HG02763 (cell line): ENCODE data around the gene ALAS1.
"Not testable (repeated sequence)": the region's sequence is repeated elsewhere in the genome, so short reads cannot be mapped to it uniquely, and the experiment has no call there.

Experiments
- ATAC-seq: cut with Tn5 transposase; IDR thresholded peaks from one replicate; pipeline ENCODE4 v1.9.1; 2021; ENCODE audit warnings: mild to moderate bottlenecking, moderate library complexity; ENCODE audit not compliant: unreplicated experiment

The ALAS1 gene

DNA sequence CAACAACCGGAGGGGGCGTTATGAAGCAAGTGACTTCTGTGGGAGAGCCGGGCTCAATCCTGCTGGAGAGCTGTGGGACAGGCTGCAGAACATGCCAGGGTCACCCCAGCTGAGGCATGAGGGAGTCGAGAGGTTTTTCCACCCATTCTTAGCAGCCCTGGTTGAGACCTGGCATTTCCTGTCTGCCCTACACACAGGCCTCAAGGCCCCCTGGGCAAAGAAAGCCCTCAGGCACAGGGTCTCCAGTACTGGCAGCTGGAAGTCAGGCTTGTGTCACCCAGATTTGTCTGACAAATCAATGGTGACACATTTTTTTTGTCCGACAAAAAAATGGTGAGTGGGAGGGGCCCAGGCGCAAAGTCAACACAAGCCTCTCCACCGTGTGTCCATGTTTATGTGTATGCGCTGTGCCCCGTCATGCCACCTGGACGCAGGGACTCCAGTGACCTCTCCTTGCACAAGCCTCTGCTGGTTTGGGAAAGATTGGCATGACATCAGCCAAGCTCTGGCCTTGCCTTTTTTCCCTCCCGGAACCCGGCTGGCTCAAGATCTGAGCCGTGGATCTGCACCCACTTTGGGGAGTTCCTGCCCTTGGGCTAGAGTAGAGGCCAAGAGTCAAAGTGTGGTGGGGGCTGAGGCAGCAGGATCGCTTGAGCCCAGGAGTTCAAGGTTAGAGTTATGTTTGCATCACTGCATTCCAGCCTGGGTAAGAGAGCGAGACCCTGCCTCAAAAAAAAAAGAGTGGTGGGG is 20.8 kb upstream of the ALAS1 start:
- no peak for ATAC-seq

DNA sequence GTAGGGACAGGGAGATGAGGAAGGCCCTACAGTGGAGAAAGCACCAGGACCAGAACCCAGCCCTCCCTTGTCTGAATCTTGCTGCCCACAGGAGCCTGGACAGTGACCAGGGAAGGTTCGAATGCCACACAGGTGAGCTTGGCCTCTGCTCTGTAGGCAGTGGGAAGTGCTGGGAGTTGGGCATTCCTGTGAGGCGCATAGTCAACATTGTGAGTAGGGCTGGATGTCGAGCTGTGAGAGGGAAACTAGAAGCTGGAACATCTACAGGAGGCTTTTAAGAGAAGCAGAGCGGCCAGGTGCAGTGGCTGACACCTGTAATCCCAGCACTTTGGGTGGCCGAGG is 20.3 kb upstream of the ALAS1 start:
- no peak for ATAC-seq

DNA sequence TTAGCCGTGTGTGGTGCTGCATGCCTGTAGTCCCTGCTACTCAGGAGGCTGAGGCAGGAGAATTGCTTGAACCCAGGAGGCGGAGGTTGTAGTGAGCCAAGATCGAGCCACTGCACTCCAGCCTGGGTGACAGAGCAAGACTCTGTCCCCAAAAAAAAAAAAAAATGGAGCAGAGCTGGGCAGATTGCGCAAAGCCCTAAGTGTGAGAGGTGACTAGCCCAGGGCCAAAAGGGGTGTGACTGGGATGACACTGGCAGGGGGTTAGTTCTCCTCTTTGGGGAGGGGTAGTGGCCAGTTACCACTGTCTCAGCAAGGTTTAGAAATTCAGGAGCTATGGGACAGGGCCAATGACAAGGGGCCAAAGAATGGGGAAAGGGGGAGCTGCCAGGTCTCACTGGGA is 19.8 kb upstream of the ALAS1 start:
- ATAC-seq: not testable (repeated sequence)

DNA sequence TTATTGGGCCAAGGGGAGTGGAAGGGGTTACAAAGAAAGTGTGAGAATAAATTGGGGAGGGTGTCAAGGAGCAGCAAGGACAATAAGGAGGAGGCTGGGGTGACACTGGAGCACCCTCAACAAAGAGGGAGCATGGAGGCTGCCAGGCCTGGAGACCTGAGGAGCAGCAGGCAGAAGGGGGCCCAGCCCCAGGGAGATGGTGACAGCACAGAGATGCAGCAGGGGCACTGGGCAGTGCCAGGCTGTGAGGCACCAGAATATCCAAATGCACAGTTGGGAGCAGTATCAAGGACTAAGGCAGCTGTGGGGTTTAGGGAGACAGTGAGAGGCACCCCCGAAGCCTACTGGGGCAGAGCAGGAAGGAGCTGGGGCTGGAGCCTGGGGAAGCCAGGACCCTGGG is 19.4 kb upstream of the ALAS1 start:
- ATAC-seq: no peak

DNA sequence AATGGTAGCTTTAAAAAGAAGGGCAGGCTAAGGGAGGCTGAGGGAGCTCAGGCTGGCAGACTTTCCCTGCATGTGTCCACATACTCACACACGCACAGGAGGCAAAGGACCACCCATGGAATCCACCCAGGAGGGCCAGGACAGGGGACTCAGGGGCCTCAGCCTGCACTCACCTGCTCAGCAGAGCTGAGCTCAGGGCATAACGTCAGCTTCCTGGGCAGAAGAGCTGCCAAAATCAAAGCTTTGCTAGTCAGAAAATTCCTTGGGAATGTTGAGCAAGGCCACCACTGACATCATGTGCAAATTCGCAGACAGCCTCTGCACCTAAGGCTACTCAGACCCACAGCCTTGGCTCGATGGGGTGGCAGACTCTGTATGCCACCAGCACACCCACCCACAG is 16.4 kb upstream of the ALAS1 start:
- no peak for ATAC-seq

DNA sequence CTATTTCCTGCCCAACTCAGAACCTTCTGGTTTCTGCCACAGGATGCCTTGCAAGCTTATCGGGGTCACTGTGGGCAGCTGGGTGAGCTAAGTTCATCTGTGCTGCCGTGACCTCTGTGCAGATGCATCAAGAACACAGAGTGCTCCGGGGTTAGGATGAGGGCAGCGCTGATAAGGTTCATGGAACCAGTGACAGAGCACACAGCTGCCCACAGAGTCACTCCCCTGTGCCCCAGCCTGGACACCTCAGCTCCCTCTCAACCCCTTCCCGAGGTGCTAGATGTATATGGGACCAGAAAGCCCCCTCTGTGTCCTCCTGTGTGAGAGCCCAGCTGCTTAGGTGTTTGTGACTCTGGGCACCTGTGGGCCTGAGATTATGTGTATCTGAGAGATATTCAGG is 15.8 kb upstream of the ALAS1 start:
- ATAC-seq: no peak

DNA sequence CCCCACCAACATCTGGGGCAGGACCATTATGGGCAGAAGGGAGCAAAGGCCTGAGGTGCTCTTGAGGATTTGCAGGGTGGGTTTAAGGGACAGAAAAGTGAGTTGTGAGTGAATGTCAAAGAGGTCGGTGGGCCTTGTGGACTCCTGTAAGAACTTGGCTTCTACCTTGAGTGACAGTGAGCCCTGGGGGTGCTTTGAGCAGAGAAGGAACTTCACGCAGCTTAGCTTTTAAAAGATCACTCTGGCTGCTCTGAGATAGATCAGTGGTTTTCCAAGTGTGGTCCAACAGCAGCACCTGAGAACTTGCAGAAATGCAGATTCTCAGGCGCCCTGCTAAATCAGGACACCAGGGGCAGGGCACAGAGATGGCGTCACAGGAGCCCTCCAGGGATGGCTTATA is 15.3 kb upstream of the ALAS1 start:
- ATAC-seq: no peak

DNA sequence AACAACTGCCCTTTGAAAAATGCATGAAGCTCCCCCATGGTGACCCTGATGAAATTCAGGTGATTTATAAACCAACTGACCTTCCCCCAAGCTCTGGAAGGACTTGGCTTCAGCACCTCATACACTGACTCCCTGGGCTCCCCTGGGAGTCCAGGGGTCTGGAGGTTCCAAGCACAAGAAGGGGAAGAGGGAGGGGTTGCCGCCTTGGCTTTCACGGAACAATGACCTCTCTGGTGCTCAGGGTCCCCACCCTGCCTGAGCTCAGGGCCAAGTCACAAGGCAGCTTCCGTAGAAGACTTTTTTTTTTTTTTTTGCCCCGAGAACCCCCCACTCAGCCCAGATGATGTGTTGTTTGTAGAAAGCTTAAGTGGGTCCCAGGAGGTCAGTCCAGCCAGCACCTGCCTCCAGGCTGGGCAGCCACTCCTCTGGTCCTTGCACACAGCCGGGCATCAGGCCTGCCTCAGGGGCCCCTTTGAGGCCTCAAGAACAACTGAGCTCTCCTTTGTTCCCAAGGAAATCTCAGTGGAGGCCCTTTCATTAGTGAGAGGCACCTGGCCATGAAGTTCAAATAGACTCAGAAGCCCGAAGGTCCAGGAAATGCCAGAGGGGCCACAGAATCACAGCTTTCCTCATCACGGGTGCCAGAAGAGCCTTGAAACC is 14.0 kb upstream of the ALAS1 start:
- no peak for ATAC-seq

DNA sequence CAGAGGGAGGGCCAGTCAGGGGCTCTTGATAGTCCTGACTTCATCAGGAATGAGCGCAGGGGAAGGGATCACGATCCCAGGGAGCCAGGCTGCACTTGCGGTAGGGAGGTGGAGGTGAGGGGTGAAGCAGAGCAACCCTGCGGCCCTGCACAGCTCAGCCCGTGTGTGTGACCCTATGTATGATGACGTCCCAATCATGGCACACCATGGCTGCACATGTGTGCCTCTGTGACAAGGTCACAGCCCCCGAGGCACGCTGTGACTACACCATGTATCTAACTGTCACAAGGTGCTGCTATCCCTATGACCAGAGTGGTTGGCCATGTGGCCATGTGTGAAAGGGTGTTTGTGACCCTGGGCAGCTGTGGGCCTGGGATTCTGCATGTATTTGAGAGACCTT is 13.3 kb upstream of the ALAS1 start:
- ATAC-seq: no peak

DNA sequence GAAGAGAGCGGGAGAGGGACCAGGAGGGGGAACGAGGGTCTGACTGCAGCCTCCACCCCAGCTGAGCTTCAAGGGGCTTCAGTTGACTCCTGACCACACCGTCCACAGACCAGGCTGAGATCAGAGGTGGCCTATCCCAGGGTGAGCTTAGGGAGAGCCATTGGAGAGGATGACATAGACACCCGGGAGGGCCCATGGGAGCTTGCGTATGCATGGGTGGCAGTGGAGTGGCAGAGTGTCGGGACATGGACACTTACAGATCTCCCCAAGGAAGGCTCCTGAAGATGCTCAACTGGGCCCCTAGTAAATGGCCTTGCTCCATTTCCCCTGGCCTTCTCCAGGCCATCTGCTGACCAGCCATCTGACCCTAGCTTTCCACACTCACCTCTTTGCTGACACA is 12.6 kb upstream of the ALAS1 start:
- no peak for ATAC-seq

DNA sequence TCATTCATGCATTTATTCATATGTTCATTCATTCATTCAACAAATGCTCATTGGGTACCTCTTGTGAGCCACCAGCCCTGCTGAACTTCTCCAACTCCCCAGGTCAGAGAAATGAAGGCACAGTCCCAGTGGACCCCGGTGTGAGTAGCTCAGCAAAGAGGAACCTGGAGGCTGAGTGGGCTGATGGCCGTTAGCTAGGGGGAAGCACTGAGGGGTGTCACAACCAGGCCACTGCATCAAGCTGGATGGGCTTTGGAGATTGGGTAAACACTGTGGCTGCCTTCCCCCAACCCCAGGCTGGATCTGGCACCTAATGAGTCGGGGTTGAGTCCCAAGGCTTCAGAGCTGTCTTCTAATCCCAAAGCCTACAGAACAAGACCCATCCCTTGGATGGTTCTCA is 12.1 kb upstream of the ALAS1 start:
- no peak for ATAC-seq

DNA sequence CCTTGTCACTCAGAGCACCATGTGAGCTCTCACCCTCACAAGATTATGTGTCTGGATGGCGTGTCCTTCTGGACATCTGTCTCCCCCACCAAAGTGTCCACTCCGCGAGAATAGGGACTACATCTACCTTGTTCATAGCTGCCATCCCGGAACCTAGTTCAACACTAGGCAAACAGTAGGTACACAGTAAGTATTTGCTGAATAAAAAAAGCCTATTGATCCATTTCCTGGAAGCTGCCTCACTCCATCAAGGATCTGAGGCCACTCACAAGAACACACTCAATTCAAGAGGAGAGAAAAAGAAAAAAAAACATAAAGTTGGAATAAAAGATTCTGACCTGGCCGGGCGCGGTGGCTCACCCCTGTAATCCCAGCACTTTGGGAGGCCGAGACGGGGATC is 11.2 kb upstream of the ALAS1 start:
- no peak for ATAC-seq

DNA sequence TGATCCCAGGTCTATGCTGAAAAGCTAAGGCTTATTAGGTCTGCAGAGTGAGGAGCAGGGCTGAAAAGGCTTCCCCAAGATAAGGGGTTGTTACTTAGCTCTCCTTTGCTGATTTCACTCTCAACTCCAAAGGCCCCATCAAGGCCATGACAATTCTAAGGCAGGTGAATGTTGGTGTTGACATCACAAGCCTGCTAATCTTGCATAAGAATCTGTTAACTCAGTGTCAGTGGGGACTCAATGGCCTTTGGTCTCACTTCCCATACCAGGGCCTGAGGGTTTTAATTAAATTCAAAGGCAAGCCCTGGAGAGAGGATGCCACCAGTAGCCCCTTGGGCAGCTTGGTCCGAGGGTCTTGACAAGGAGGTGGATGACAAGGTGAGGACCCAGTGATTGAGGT is 9.4 kb upstream of the ALAS1 start:
- ATAC-seq: no peak

DNA sequence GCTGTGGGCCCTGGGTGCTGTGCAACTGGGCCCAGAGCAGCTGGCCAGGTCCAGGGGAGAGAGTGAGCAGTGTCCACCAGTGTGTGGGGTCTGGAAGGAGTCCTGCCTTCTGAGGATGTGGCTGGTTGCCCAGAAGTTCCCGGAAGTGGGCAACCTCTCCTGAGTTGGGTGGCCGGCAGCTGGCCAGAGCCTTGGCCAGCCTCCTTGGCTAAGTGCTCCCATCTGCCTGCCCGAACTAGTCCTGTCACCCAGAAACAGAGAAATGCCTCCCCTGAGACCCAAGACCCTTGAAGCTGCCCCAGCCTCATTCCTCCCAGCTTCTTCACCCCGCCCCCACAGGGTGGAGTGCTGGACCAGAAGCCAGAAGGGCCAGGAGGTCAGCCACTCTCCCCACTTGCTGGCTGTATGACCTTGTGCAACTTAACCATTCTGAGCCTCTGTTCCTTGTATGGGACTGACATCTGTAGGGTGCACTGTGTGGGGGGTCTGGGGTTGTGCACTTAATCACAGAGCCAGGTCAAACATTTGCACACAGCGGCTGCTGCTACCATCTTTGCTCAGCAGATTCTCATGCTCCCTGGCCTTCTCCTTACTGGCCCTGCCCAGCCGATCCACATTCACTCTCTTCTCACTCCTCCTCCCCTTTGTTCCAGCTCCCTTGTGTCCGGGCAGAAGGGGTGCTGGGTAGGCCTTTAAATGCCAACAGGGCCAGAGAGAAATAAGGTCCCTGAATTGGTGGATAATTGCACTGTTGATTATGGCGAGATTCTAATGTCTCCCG is 7.5 kb upstream of the ALAS1 start:
- ATAC-seq: no peak

DNA sequence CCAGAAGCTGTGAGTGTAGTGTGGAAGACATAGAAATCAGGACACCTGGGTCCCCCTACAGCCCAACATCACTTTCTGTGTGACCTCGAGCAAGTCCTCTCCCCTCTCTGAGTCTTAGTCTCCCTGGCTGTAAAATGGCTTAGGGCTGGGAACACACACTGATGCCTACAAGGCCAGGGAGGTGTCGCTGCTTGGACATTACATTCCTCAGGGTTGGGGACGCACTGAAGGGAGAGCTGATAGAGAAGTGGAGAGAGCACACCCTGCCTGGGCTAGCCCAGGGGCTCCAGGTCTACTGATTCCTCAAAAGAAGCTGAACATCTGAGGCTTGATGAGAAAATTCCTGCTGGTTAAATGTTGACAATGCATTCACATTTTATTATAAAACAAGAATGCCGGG is 6.3 kb upstream of the ALAS1 start:
- no peak for ATAC-seq

DNA sequence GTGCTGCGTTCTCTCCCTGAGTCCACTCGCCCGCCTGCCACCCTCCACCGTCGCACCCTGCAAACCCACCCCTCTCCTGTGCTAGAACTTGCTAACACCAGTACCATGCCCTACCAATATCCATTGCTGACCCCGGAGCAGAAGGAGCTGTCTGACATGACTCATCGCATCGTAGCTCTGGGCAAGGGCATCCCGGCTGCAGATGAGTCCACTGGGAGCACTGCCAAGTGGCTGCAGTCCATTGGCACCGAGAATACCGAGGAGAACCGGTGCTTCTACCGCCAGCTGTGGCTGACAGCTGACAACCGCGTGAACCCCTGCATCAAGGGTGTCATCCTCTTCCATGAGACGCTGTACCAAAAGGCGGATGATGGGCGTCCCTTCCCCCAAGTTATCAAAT is 4.9 kb upstream of the ALAS1 start:
- no peak for ATAC-seq

DNA sequence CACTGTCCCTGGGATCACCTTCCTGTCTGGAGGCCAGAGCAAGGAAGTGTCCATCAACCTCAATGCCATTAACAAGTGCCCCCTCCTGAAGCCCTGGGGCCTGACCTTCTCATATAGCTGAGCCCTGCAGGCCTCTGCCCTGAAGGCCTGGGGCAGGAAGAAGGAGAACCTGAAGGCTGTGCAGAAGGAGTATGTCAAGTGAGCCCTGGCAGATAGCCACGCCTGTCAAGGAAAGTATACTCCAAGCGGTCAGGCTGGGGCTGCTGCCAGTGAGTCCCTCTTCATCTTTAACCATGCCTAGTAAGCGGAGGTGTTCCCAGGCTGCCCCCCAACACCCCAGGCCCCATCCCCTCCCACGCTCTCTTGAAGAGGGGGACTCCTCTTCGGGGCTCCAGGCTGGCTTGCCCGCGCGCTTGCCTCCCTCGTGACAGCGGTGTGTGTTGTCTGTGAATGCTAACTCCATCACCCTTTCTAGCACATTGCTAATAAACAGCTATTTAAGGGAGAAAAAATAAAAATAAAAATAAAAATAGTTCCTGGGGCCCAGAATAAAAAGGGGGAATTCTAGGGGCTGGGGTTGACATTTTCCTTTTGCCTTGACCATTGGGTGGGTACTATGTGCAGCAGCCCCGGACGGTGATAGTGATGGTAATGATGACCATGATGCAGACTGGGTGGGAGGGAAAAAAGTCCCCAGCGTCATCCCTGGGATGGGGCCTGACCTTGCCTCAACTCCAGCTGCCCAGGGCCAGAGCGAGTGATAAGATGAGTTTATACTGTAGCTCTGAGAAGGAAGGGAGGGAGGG is 3.3 kb upstream of the ALAS1 start:
- ATAC-seq: no peak

DNA sequence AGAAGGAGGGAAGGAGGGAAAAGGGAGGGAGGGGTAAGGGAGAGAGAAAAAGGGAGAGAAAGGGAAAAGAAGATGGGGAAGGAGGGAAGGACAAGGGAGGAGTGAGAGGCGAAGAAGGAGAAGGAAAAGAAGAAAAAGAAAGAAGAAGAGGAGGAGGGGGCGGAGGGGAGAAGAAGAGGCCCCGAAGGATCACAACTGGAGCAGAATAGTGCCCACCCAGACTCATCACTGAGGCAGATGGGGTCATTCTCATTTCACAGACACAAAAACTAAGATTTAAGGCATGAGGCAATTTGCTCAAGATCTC is 2.7 kb upstream of the ALAS1 start:
- ATAC-seq: no peak

DNA sequence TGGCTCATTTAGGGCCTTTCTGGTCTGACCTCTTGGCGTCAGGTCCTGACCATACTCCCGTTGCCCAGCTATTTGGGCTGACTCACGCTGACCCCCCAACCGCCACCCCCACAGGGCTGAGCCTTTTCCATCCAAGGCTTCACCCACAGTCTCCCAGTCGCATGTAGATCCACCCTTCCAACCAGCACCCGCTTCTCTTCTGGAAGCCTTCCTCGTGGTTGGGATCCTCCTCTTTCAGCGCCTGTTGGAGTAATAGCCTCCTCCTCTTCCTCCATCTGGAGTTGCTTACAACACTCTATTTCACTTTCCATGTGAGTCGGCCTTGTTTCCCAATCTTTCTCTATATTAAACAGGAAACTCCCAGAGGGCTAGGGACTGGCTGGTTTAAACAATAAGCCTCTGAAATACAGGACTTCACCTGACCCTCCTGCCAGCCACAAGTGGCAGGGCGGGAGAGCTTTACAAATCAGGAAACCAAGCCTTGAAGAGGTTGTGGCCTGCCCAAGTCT is 2.1 kb upstream of the ALAS1 start:
- ATAC-seq: no peak

DNA sequence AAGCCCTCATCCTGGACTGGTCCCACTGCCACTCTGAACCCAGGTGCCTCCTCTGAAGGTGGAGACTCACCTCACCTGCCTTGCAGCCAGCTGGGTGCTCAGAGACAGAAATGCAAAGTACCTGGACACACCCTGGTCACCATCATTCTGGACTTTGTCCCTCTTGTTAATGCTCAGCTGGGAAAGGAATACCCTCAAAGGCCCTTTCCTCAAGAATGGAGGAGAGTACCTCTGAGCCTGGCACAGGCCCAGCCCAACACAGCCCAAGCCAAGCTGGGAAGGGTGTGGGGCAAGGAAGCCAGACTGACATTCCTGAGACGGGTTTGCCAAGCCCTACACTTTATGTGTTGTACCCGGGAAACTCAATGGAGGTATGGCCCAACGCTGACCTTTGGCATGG is 983 bp upstream of the ALAS1 start:
- ATAC-seq: no peak

DNA sequence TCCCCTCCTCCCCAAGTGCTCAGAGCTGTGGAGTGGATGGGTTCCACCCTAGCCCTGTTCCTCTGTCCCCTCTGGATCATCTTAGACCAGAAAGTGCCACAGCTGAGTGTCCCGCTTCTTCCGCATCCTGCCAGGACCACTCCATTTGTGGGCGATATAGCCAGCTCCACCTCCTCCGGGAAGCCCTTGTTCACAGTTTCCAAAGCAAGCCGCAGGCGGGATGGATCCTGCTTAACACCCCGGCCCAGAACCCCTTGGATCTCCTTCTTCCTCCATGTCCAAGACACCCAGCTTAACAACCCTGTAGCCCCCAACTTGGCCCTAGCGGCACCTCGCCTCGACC is 490 bp upstream of the ALAS1 start:
- ATAC-seq: no peak
